ENCODE measurements around the gene TMEM161A. TPM values are rescaled to one million over a fixed set of nuclear protein-coding genes. Genes with fewer than 3 reads are reported as not detected.

Gene TMEM161A
- total and polyA plus RNA-seq, 9 of the 15 experiments (the other 6 are each of a cell fraction or from before 2014, with no cell fraction given): 0.63 to 92.3 (median 38.9) TPM

GRCh38 chr19:19105365-19106055 lies 32.8 kb downstream of the TMEM161A start (continued):
- TF ChIP-seq CHAMP1 (IDR thresholded peaks at IDR 0.05) (no peak), HINFP (tag; conservative IDR thresholded peaks at IDR 0.05; ENCODE audit: low read depth) (no peak), E4F1 (CRISPR knock-in tag; IDR thresholded peaks at IDR 0.05; ENCODE audit: borderline replicate concordance) (no peak), CAMTA2 (CRISPR knock-in tag; conservative IDR thresholded peaks at IDR 0.05) (no peak), L3MBTL2 (IDR thresholded peaks at IDR 0.05) (peak; percentile 89), BRCA1 (IDR thresholded peaks at IDR 0.05) (no peak), BRCA1 (CRISPR knock-in tag; IDR thresholded peaks at IDR 0.05) (no peak), NFE2L1 (tag; IDR thresholded peaks at IDR 0.05; ENCODE audit: borderline replicate concordance, low read depth) (no peak), PML (IDR thresholded peaks at IDR 0.05; ENCODE audit: low read length) (no peak), EHMT2 (IDR thresholded peaks at IDR 0.05) (no peak), KDM2B (CRISPR knock-in tag; IDR thresholded peaks at IDR 0.05) (no peak), WHSC1 (IDR thresholded peaks at IDR 0.05; ENCODE audit: low read length) (no peak), CLOCK (CRISPR knock-in tag; IDR thresholded peaks at IDR 0.05; ENCODE audit: borderline replicate concordance) (no peak), MBD2 (IDR thresholded peaks at IDR 0.05; ENCODE audit: borderline replicate concordance, low read depth) (no peak), ZNF253 (CRISPR knock-in tag; conservative IDR thresholded peaks at IDR 0.05) (no peak), RAD51 (IDR thresholded peaks at IDR 0.05; ENCODE audit: borderline replicate concordance, low read depth) (no peak), NFIC (IDR thresholded peaks at IDR 0.05) (0 out of 2 replicates have a peak, but pooled peaks have one; percentile 29), HOXB6 (CRISPR knock-in tag; IDR thresholded peaks at IDR 0.05; ENCODE audit: borderline replicate concordance) (no peak), SETDB1 (IDR thresholded peaks at IDR 0.05; ENCODE audit: low read length) (no peak), MCM2 (IDR thresholded peaks at IDR 0.05; ENCODE audit: low read depth) (no peak), ZNF644 (tag; IDR thresholded peaks at IDR 0.05; ENCODE audit: low read depth) (no peak)
